GM12864 (cell line): ENCODE measurements around the gene STIMATE.

Source experiments
- DNase-seq: peaks from one replicate; pipeline ENCODE4 v3.0.0-alpha.2; 2011; ENCODE audit warnings: low read depth
- H3K4me3 ChIP-seq: 2 replicates; pipeline ENCODE4 v1.5.1; 2011; ENCODE audit warnings: mild to moderate bottlenecking, low read depth, low read length, control low read depth
- TF ChIP-seq, protein P1 (sequence below): IDR thresholded peaks from 2 replicates; pipeline ENCODE4 v1.5.1; 2011; ENCODE audit warnings: low read depth, mild to moderate bottlenecking, moderate library complexity, low read length, control low read depth, inconsistent platforms; ENCODE audit errors: missing control alignments

Gene STIMATE

DNA sequence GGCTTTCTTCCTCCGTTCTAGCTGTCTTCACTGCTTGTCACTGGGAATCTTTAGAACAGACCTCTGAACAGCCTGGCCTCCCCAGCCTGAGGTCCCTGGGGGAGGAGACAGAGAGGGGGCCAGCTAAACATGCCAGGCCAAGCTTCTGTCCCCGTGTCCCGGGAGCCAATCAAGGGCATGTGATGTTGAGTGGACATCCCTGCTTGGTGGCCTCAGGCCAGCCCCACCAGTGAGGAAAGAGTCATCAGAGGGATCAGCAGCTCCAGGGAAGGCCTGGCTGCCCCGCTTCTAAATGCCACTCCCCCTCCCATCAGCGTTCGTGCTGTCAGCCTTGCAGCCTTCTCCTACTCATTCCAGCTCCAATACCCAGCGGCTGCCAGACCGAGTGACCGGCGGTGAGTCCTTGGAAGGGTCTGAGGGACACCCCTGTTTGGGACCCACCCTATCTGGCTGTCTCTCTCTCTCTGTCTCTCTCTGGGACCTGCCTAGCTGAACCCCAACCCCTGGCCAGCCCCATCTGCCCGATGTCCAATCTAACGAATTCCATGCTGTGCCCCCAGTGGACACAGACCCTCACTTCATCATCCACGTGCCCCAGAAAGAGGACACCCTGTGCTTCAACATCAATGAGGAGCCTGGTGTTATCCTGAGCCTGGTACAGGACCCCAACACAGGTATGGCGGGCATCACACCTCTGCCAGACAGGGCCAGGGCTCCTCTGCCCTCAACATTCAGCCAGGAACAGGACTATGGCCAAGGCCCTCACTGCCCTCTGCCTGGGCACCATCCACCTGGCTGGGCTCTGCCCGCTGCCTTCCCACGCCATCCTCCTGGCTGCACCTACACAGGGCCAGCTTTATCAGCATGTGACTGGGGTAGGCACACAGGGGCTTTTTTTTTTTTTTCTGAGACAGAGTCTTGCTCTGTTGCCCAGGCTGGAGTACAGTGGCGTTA lies 109.4 kb downstream of the STIMATE start:
- TF ChIP-seq, protein P1, sequence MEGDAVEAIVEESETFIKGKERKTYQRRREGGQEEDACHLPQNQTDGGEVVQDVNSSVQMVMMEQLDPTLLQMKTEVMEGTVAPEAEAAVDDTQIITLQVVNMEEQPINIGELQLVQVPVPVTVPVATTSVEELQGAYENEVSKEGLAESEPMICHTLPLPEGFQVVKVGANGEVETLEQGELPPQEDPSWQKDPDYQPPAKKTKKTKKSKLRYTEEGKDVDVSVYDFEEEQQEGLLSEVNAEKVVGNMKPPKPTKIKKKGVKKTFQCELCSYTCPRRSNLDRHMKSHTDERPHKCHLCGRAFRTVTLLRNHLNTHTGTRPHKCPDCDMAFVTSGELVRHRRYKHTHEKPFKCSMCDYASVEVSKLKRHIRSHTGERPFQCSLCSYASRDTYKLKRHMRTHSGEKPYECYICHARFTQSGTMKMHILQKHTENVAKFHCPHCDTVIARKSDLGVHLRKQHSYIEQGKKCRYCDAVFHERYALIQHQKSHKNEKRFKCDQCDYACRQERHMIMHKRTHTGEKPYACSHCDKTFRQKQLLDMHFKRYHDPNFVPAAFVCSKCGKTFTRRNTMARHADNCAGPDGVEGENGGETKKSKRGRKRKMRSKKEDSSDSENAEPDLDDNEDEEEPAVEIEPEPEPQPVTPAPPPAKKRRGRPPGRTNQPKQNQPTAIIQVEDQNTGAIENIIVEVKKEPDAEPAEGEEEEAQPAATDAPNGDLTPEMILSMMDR = no peak
- no peak overlapping the region for H3K4me3 ChIP-seq
- DNase-seq = no peak

DNA sequence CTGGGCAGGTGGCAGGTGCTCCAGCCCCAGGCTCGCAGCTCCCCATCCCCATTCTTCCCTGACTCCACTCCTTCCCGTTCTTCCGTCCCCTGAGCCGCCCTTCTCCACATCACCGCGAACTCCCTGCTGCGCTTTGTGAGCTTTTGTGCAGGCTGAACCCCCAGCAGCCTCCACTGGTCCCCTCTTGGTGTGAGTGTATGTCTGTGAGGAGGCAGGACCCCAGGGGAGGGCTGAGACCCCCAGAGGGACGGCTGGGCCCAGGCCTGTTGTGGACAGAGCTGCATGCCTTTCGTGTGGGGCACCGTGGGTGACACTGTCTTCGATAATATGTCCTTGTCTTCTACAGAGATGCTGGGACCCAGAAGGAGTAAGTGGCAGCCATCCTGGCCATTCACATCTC lies 110.1 kb downstream of the STIMATE start:
- no peak for DNase-seq
- TF ChIP-seq, protein P1 = no peak
- H3K4me3 ChIP-seq = no peak overlapping the region
